Cardiac fibroblast (primary cell): ENCODE results near the gene PCCA.

Experiments
- DNase-seq, 2 donors: peaks; one replicate each; pipeline versions ENCODE4 v3.0.0 to v3.0.0-alpha.2; 2010; ENCODE audit warnings: low read depth in 2 of 2
- H3K4me3 ChIP-seq, 2 donors: replicated peaks in 1 of 2; 1 replicate in 1 of 2; 2 replicates in 1 of 2; pipeline ENCODE4 v1.5.1; 2011; ENCODE audit warnings: low read depth in 2 of 2, low read length in 2 of 2, mild to moderate bottlenecking in 2 of 2, moderate library complexity in 1 of 2
- CTCF ChIP-seq: IDR thresholded peaks from one replicate; pipeline ENCODE4 v1.5.1; 2011; ENCODE audit warnings: low read depth, mild to moderate bottlenecking, low read length, inconsistent platforms

PCCA gene

GRCh38 chr13:100108913-100109507 lies 20.1 kb downstream of the PCCA start:
- H3K4me3 ChIP-seq: no peak overlapping the region
- TF ChIP-seq CTCF: no peak
- DNase-seq: peak; percentile 20 to 37

GRCh38 chr13:100110269-100110668 lies 21.4 kb downstream of the PCCA start:
- no peak for TF ChIP-seq CTCF
- DNase-seq: no peak
- H3K4me3 ChIP-seq: no peak overlapping the region

- no peak overlapping the region for H3K4me3 ChIP-seq
- TF ChIP-seq CTCF: no peak
- DNase-seq: no peak
Measured at GRCh38 chr13:100112186-100112838, 23.4 kb downstream of the PCCA start.

GRCh38 chr13:100115693-100116254 lies 26.9 kb downstream of the PCCA start:
- TF ChIP-seq CTCF: no peak
- no peak for DNase-seq
- no peak overlapping the region for H3K4me3 ChIP-seq

- peak in 1 of 2 donors; percentile 50 for DNase-seq
- no peak overlapping the region for H3K4me3 ChIP-seq
- TF ChIP-seq CTCF: no peak
Measured at GRCh38 chr13:100124265-100124664, 35.4 kb downstream of the PCCA start.

- H3K4me3 ChIP-seq: no peak overlapping the region
- TF ChIP-seq CTCF: no peak
- peak in 1 of 2 donors; percentile 26 for DNase-seq
Measured at GRCh38 chr13:100125946-100126345, 37.1 kb downstream of the PCCA start.
